GM12878 (cell line): Measurements from ENCODE around the gene PDE6C. TPM values are rescaled to one million over a fixed set of nuclear protein-coding genes. Genes with fewer than 3 reads are reported as not detected.

Experiments used
- ATAC-seq: fragments of 200-7000 bp; cut with Tn5 transposase; 3 replicates; pipeline ENCODE4 v1.9.1; 2020; ENCODE audit warnings: mild to moderate bottlenecking, moderate library complexity
- BruUV-seq: library from RNA; stranded (reverse); fragments of 400-500 nt; replicated peaks from 2 replicates; lab custom pipeline; 2021; lab: Mats Ljungman, UMichigan
- CTCF ChIA-PET: fragments of 300-600 bp; sonication (Branson Sonifier 250); formaldehyde crosslinking; extraction: SDS; loops from one replicate; lab custom pipeline; 2021; ENCODE audit warnings: inconsistent platforms; lab: Yijun Ruan, JAX
- POLR2A ChIA-PET: fragments of 350-600 bp; formaldehyde crosslinking; extraction: SDS; loops from one replicate; lab custom pipeline; 2021; ENCODE audit warnings: inconsistent platforms; lab: Charles Lee
- RAD21 ChIA-PET: fragments of 300-600 bp; sonication (Branson Sonifier 250); formaldehyde crosslinking; loops from one replicate; lab custom pipeline; 2023; ENCODE audit warnings: antibody characterized with exemption; ENCODE audit not compliant: unreplicated experiment; lab: Charles Lee
- SMC1A ChIA-PET: fragments of 300-600 bp; sonication (Branson Sonifier 250); formaldehyde crosslinking; loops from one replicate; lab custom pipeline; 2023; ENCODE audit not compliant: unreplicated experiment, uncharacterized antibody; lab: Charles Lee
- DNase-seq: peaks from one replicate; pipeline ENCODE4 v3.0.0-alpha.2; 2011; ENCODE audit warnings: low read depth, low spot score
- FAIRE-seq: peaks from 3 replicates; lab custom pipeline; 2011; peaks lifted over from hg19 to GRCh38; lab: Jason Lieb, UNC
- H2AFZ ChIP-seq: 2 replicates; pipeline ENCODE4 v1.6.0; 2011; ENCODE audit warnings: low read depth, low read length, control low read depth; ENCODE audit not compliant: control insufficient read depth
- H3K27ac ChIP-seq: 2 replicates; pipeline ENCODE4 v1.5.1; 2011; ENCODE audit warnings: control low read depth; ENCODE audit not compliant: control insufficient read depth, insufficient read depth
- H3K27me3 ChIP-seq, 2 experiments: replicated peaks in 1 of 2; 2 replicates each; pipeline versions ENCODE4 v1.6.0 to v1.6.1; 2011; ENCODE audit warnings: low read length in 1 of 2; ENCODE audit not compliant: control insufficient read depth in 2 of 2, insufficient read depth in 2 of 2
- H3K36me3 ChIP-seq, 2 experiments: 2 replicates each; pipeline ENCODE4 v1.5.1; 2011; ENCODE audit warnings: low read length in 1 of 2; ENCODE audit not compliant: control insufficient read depth in 2 of 2, insufficient read depth in 2 of 2
- H3K4me1 ChIP-seq: 2 replicates; pipeline ENCODE4 v1.6.1; 2011; ENCODE audit warnings: mild to moderate bottlenecking, low read length, moderate library complexity, mixed read lengths; ENCODE audit not compliant: control insufficient read depth, insufficient read depth
- H3K4me2 ChIP-seq: 2 replicates; pipeline ENCODE4 v1.6.0; 2011; ENCODE audit warnings: control low read depth; ENCODE audit not compliant: control insufficient read depth, insufficient read depth
- H3K4me3 ChIP-seq: fragments of 200-600 bp; sonication (generic); 2 replicates; pipeline ENCODE4 v1.5.1; 2016
- H3K79me2 ChIP-seq: 2 replicates; pipeline ENCODE4 v1.6.0; 2011; ENCODE audit warnings: low read length; ENCODE audit not compliant: control insufficient read depth, insufficient read depth
- H3K9ac ChIP-seq: 2 replicates; pipeline ENCODE4 v1.8.0; 2011; ENCODE audit warnings: low read length, control low read depth, mixed read lengths; ENCODE audit not compliant: control insufficient read depth, insufficient read depth
- H3K9me3 ChIP-seq: replicated peaks from 3 replicates; pipeline ENCODE4 v1.5.1; 2011; ENCODE audit warnings: mild to moderate bottlenecking, low read length; ENCODE audit not compliant: control insufficient read depth, insufficient read depth
- H4K20me1 ChIP-seq: 2 replicates; pipeline ENCODE4 v1.6.0; 2011; ENCODE audit not compliant: control insufficient read depth, insufficient read depth
- BRCA1 ChIP-seq: IDR thresholded peaks from 2 replicates; pipeline ENCODE4 v1.6.1; 2011; ENCODE audit warnings: low read depth, low read length, improper control_type of control experiment
- CBX5 ChIP-seq: sonication (generic); IDR thresholded peaks from 2 replicates; pipeline ENCODE4 v1.6.1; 2016; ENCODE audit warnings: low read depth, moderate library complexity, mild to moderate bottlenecking, inconsistent platforms
- HDAC6 ChIP-seq: fragments of 200-600 bp; sonication (generic); IDR thresholded peaks from one replicate; pipeline ENCODE4 v1.8.0; 2017; ENCODE audit warnings: antibody characterized with exemption; ENCODE audit not compliant: unreplicated experiment
- IRF5 ChIP-seq: fragments of 450-650 bp; IDR thresholded peaks from 2 replicates; pipeline ENCODE4 v1.6.1; 2017; ENCODE audit warnings: borderline replicate concordance
- KLF5 ChIP-seq: fragments of 450-650 bp; IDR thresholded peaks from 2 replicates; pipeline ENCODE4 v1.6.1; 2014; ENCODE audit warnings: mild to moderate bottlenecking; ENCODE audit not compliant: partially characterized antibody
- MTA2 ChIP-seq: fragments of 450-650 bp; IDR thresholded peaks from 2 replicates; pipeline ENCODE4 v1.6.1; 2016; ENCODE audit warnings: low read depth, mild to moderate bottlenecking, moderate library complexity
- NR2C1 ChIP-seq: fragments of 450-650 bp; IDR thresholded peaks from 2 replicates; pipeline ENCODE4 v1.6.1; 2017; ENCODE audit warnings: antibody characterized with exemption, mild to moderate bottlenecking, moderate library complexity
- RBBP5 ChIP-seq: fragments of 200-600 bp; sonication (generic); conservative IDR thresholded peaks from 2 replicates; pipeline ENCODE4 v1.6.1; 2016
- RFX5 ChIP-seq: IDR thresholded peaks from 2 replicates; pipeline ENCODE4 v1.6.1; 2011; ENCODE audit warnings: low read depth, low read length, improper control_type of control experiment
- STAT3 ChIP-seq: IDR thresholded peaks from 2 replicates; pipeline ENCODE4 v1.6.1; 2011; ENCODE audit warnings: low read depth, low read length, improper control_type of control experiment
- YY1 ChIP-seq: IDR thresholded peaks from 2 replicates; pipeline ENCODE4 v1.6.1; 2011; ENCODE audit warnings: low read depth, mild to moderate bottlenecking, low read length
- ZBED1 ChIP-seq: IDR thresholded peaks from 2 replicates; pipeline ENCODE4 v1.6.1; 2016; ENCODE audit warnings: borderline replicate concordance
- ZNF217 ChIP-seq: fragments of 450-650 bp; IDR thresholded peaks from 2 replicates; pipeline ENCODE4 v1.6.1; 2017; ENCODE audit warnings: antibody characterized with exemption, mild to moderate bottlenecking
- ZNF274 ChIP-seq: IDR thresholded peaks from one replicate; pipeline ENCODE4 v1.8.0; 2011; ENCODE audit not compliant: insufficient read length, insufficient read depth
- WGBS: methylation state at CpG from one replicate; pipeline ENCODE4 v1.1.6; 2016; ENCODE audit warnings: low lambda C conversion rate; ENCODE audit not compliant: insufficient replicate concordance, insufficient coverage; ENCODE audit errors: missing lambda C conversion rate; 5-methylcytosine and 5-hydroxymethylcytosine counted together
- in situ Hi-C: fragments of 300-500 bp; cut with MboI; formaldehyde crosslinking; loops from 9 replicates; pipeline ENCODE4 v1.14.3; 2018; ENCODE audit warnings: mixed read lengths
- intact Hi-C: fragments of 100-400 bp; cut with micrococcal nuclease; formaldehyde crosslinking; loops from one replicate; pipeline ENCODE4 v1.14.2; 2022; ENCODE audit not compliant: unreplicated experiment
- polyA plus RNA-seq, 11 experiments: library from polyadenylated mRNA; depleted of rRNA in 4 of 11; unstranded in 6 of 11; stranded (reverse) in 5 of 11; fragments of >200 nt; fragmentation: Nextera tagmentation in 4 of 11; fragmentation: Illumina TruSeq in 1 of 11; extraction: Ambion mirVana in 4 of 11; extraction: Trizol in 1 of 11; gene quantifications; 1 replicate in 1 of 11; 2 replicates in 10 of 11; pipeline versions ENCODE4 v1.2.1 to v1.2.3, GENCODE V29; 2011 to 2016; ENCODE audit warnings: inconsistent platforms in 2 of 11, missing spikeins in 2 of 11, low read depth in 1 of 11
- total RNA-seq, 4 experiments: library from RNA; depleted of rRNA in 3 of 4; stranded (reverse); fragments of >200 nt in 3 of 4; fragmentation: Illumina TruSeq in 1 of 4; extraction: Trizol in 1 of 4; gene quantifications; 2 replicates each; pipeline versions ENCODE4 v1.2.1 to v1.2.3, GENCODE V29; 2013 to 2021

The PDE6C gene
- total and polyA plus RNA-seq, 10 of the 15 experiments (the other 5 are each of a cell fraction or from before 2014, with no cell fraction given) = not detected

GRCh38 chr10:93579985-93580711 is 32.2 kb upstream of the PDE6C start:
- in situ Hi-C loops = no loop called here
- Histone ChIP-seq H3K4me2 (no peak overlapping the region), H3K4me3 (no peak overlapping the region), H3K9me3 (no peaks in the 10 kb centered on the region; the same call in 2 of the 3 replicates), H3K36me3 (no peaks in the 10 kb centered on the region), H3K27ac (no peak overlapping the region), H3K27me3 (no peaks in the 10 kb centered on the region), H3K9ac (no peak overlapping the region), H3K4me1 (no peaks in the 10 kb centered on the region), H3K79me2 (no peaks in the 10 kb centered on the region), H2AFZ (no peak overlapping the region), H4K20me1 (no peaks in the 10 kb centered on the region)
- intact Hi-C loops = no loop called here
- ChIA-PET POLR2A (no interaction called here), CTCF (no interaction called here), SMC1A (no interaction called here), RAD21 (no interaction called here)
- ATAC-seq (no peak), DNase-seq (no peak), FAIRE-seq (no peak)
- 19% methylated on average over 3 of the region's 3 CpGs for WGBS
- BruUV-seq = no TSS peak
- no peak for TF ChIP-seq HDAC6
- TF ChIP-seq ZNF274 = no peak
- no peak for TF ChIP-seq CBX5
- TF ChIP-seq YY1 = no peak
- TF ChIP-seq KLF5 = no peak
- TF ChIP-seq ZBED1 = no peak
- no peak for TF ChIP-seq ZNF217
- no peak for TF ChIP-seq IRF5
- no peak for TF ChIP-seq STAT3
- TF ChIP-seq NR2C1 = no peak
- TF ChIP-seq MTA2 = no peak
- TF ChIP-seq RBBP5 = no peak
- TF ChIP-seq BRCA1 = no peak
- no peak for TF ChIP-seq RFX5
